HCT116 (cell line): ENCODE data around the gene LDB2. TPM values are rescaled to one million over a fixed set of nuclear protein-coding genes. Genes with fewer than 3 reads are reported as not detected.

Experiments used
- ATAC-seq: fragments of 200-7000 bp; cut with Tn5 transposase; 2 replicates; pipeline ENCODE4 v1.9.1; 2020; ENCODE audit warnings: mild to moderate bottlenecking, moderate library complexity
- BruUV-seq: library from RNA; stranded (reverse); fragments of 400-500 nt; replicated peaks from 2 replicates; lab custom pipeline; 2021; lab: Mats Ljungman, UMichigan
- CTCF ChIA-PET: fragments of 300-600 bp; sonication (Branson Sonifier 250); formaldehyde crosslinking; loops from one replicate; lab custom pipeline; 2021; ENCODE audit warnings: antibody characterized with exemption; lab: Charles Lee
- POLR2A ChIA-PET: fragments of 300-600, 350-600 bp; sonication (Branson Sonifier 250); formaldehyde crosslinking; loops from one replicate; lab custom pipeline; 2021; ENCODE audit warnings: antibody characterized with exemption; lab: Charles Lee
- RAD21 ChIA-PET, 2 experiments: fragments of 300-600 bp; sonication (Branson Sonifier 250); formaldehyde crosslinking; loops; one replicate each; lab custom pipeline; 2023; ENCODE audit warnings: low total read pairs in 2 of 2; ENCODE audit not compliant: uncharacterized antibody in 2 of 2, unreplicated experiment in 2 of 2, low non-redundant PET in 1 of 2; lab: Charles Lee
- DNase-seq: peaks from one replicate; pipeline ENCODE4 v3.0.0-alpha.2; 2010; ENCODE audit warnings: low read depth, low spot score
- H2AFZ ChIP-seq: fragments of 200-600 bp; shearing (Covaris generic), sonication (generic); 2 replicates; pipeline ENCODE4 v1.6.1; 2017; ENCODE audit warnings: low read depth, mixed run types, mixed read lengths, antibody characterized with exemption, low read length; ENCODE audit not compliant: poor library complexity, severe bottlenecking
- H3K27ac ChIP-seq: 2 replicates; pipeline ENCODE4 v1.5.1; 2012; ENCODE audit warnings: low read depth, low read length
- H3K27me3 ChIP-seq: fragments of 200-600 bp; sonication (generic); 2 replicates; pipeline ENCODE4 v1.6.1; 2016; ENCODE audit warnings: mixed run types, low read length, mixed read lengths; ENCODE audit not compliant: insufficient read depth
- H3K36me3 ChIP-seq, 2 experiments: fragments of 200-500 bp in 1 of 2; fragments of 200-600 bp in 1 of 2; sonication (Bioruptor generic) in 1 of 2; sonication (generic) in 1 of 2; 2 replicates each; pipeline versions ENCODE4 v1.5.1 to v1.6.1; 2014 to 2016; ENCODE audit warnings: low read length in 2 of 2, inconsistent platforms in 1 of 2, mixed read lengths in 1 of 2, mixed run types in 1 of 2; ENCODE audit not compliant: insufficient read depth in 2 of 2, control insufficient read depth in 1 of 2
- H3K4me1 ChIP-seq, 2 experiments: fragments of 200-600 bp in 1 of 2; sonication (generic) in 1 of 2; 2 replicates each; pipeline versions ENCODE4 v1.5.1 to v1.6.1; 2012 to 2017; ENCODE audit warnings: low read length in 2 of 2, inconsistent platforms in 1 of 2, mild to moderate bottlenecking in 1 of 2, mixed read lengths in 1 of 2, mixed run types in 1 of 2, moderate library complexity in 1 of 2; ENCODE audit not compliant: insufficient read depth in 2 of 2, control insufficient read depth in 1 of 2
- H3K4me2 ChIP-seq: fragments of 200-600 bp; sonication (generic); 2 replicates; pipeline ENCODE4 v1.6.1; 2017; ENCODE audit warnings: mixed run types, low read length, mixed read lengths
- H3K4me3 ChIP-seq, 2 experiments: fragments of 200-600 bp in 1 of 2; sonication (generic) in 1 of 2; replicated peaks in 1 of 2; 2 replicates each; pipeline ENCODE4 v1.5.1; 2011 to 2016; ENCODE audit warnings: low read length in 2 of 2, control low read depth in 1 of 2, low read depth in 1 of 2, mild to moderate bottlenecking in 1 of 2, mixed read lengths in 1 of 2, mixed run types in 1 of 2
- H3K79me2 ChIP-seq: fragments of 200-600 bp; sonication (generic); 2 replicates; pipeline ENCODE4 v1.6.1; 2017; ENCODE audit warnings: mild to moderate bottlenecking, mixed run types, low read length, moderate library complexity, mixed read lengths; ENCODE audit not compliant: insufficient read depth
- H3K9ac ChIP-seq: fragments of 200-600 bp; sonication (generic); 2 replicates; pipeline ENCODE4 v1.6.1; 2016; ENCODE audit warnings: low read length, mixed read lengths
- H3K9me2 ChIP-seq: fragments of 200-600 bp; sonication (generic), shearing (Covaris generic); 2 replicates; pipeline ENCODE4 v1.6.1; 2017; ENCODE audit warnings: mixed run types, mild to moderate bottlenecking, moderate library complexity; ENCODE audit not compliant: insufficient read depth
- H3K9me3 ChIP-seq, 2 experiments: fragments of 200-500 bp in 1 of 2; fragments of 200-600 bp in 1 of 2; sonication (Bioruptor generic) in 1 of 2; sonication (generic) in 1 of 2; 2 replicates each; pipeline ENCODE4 v1.6.1; 2014 to 2017; ENCODE audit warnings: low read length in 2 of 2, mixed read lengths in 2 of 2, inconsistent platforms in 1 of 2, low read depth in 1 of 2, mild to moderate bottlenecking in 1 of 2, mixed run types in 1 of 2, moderate library complexity in 1 of 2; ENCODE audit not compliant: control insufficient read depth in 1 of 2, insufficient read depth in 1 of 2
- H4K20me1 ChIP-seq: fragments of 200-600 bp; sonication (generic), shearing (Covaris generic); 2 replicates; pipeline ENCODE4 v1.6.1; 2017; ENCODE audit warnings: mixed run types, mild to moderate bottlenecking, moderate library complexity; ENCODE audit not compliant: insufficient read depth
- CBX3 ChIP-seq: IDR thresholded peaks from 2 replicates; pipeline ENCODE4 v1.6.1; 2012; ENCODE audit warnings: low read depth
- EZH2 ChIP-seq: fragments of 200-600 bp; sonication (generic); IDR thresholded peaks from 2 replicates; pipeline ENCODE4 v1.6.1; 2017; ENCODE audit warnings: antibody characterized with exemption, mixed run types
- EZH2phosphoT487 ChIP-seq: fragments of 200-600 bp; IDR thresholded peaks from 2 replicates; pipeline ENCODE4 v1.6.1; 2018; ENCODE audit warnings: antibody characterized with exemption, borderline replicate concordance
- FOSL1 ChIP-seq: IDR thresholded peaks from 2 replicates; pipeline ENCODE4 v1.6.1; 2012; ENCODE audit warnings: low read depth
- JUND ChIP-seq: IDR thresholded peaks from 2 replicates; pipeline ENCODE4 v1.6.1; 2012
- POLR2A ChIP-seq: IDR thresholded peaks from 2 replicates; pipeline ENCODE4 v1.7.0; 2011; ENCODE audit warnings: borderline replicate concordance; ENCODE audit not compliant: insufficient read depth, insufficient read length; ENCODE audit errors: extremely low read depth
- POLR2AphosphoS5 ChIP-seq: IDR thresholded peaks from 2 replicates; pipeline ENCODE4 v1.6.1; 2011; ENCODE audit warnings: mild to moderate bottlenecking, low read depth, low read length, moderate library complexity
- SIN3A ChIP-seq: IDR thresholded peaks from 2 replicates; pipeline ENCODE4 v1.6.1; 2012; ENCODE audit warnings: low read depth
- SP1 ChIP-seq: IDR thresholded peaks from 2 replicates; pipeline ENCODE4 v1.6.1; 2012; ENCODE audit warnings: low read depth
- TCF7L2 ChIP-seq: IDR thresholded peaks from 2 replicates; pipeline ENCODE4 v1.7.0; 2011; ENCODE audit warnings: borderline replicate concordance, inconsistent platforms; ENCODE audit not compliant: insufficient read depth, insufficient read length; ENCODE audit errors: extremely low read depth
- YY1 ChIP-seq: IDR thresholded peaks from 2 replicates; pipeline ENCODE4 v1.6.1; 2011; ENCODE audit warnings: low read length, low read depth, moderate library complexity, mild to moderate bottlenecking; ENCODE audit not compliant: insufficient replicate concordance; ENCODE audit errors: extremely low read depth
- ZFX ChIP-seq: fragments of 450-650 bp; IDR thresholded peaks from 2 replicates; pipeline ENCODE4 v1.6.1; 2017
- ZNF274 ChIP-seq: fragments of 200-500 bp; sonication (Bioruptor generic); IDR thresholded peaks from 2 replicates; pipeline ENCODE4 v1.6.1; 2014; ENCODE audit warnings: mild to moderate bottlenecking, low read depth, low read length, inconsistent platforms
- intact Hi-C: fragments of 100-400 bp; cut with micrococcal nuclease; formaldehyde crosslinking; loops from 2 replicates; pipeline ENCODE4 v1.10.0; 2022
- total RNA-seq: library from RNA; stranded (reverse); gene quantifications from one replicate; pipeline ENCODE4 v1.2.1, GENCODE V29; 2021; ENCODE audit not compliant: unreplicated experiment
- TF ChIP-seq, protein P1 (sequence below): IDR thresholded peaks from 2 replicates; pipeline ENCODE4 v1.6.1; 2012; ENCODE audit warnings: low read depth
- TF ChIP-seq, protein P2 (sequence below): IDR thresholded peaks from 2 replicates; pipeline ENCODE4 v1.6.1; 2012

LDB2 gene
- total RNA-seq, 1 experiment from 2014 or later: 0.12 TPM

DNA sequence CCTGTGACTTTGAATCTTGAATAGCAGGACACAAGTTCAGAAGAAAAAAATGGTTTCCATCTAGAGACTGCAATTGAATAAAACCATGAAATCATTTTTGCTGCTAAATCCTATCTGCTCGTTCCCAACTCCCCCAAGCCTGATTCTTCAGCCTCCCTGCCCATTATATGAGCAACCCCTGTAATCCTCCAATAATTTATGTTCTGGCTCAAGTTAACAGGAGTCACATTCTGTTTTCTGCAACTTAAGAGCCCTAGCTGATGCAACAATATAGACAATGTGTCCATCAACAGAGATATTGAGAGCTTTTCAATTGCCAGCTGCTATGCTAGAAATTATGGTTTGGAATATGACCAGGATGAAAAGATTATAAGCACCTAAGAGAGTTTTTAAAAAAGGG lies 84.1 kb downstream of the LDB2 start:
- Histone ChIP-seq H3K9me2 (no peaks in the 10 kb centered on the region), H3K27ac (no peak overlapping the region), H3K27me3 (no peaks in the 10 kb centered on the region)
- CTCF ChIA-PET: no interaction called here
- ATAC-seq (no peak), DNase-seq (no peak)
- no peak for TF ChIP-seq ZNF274
- no peak for TF ChIP-seq EZH2phosphoT487
- TF ChIP-seq POLR2AphosphoS5: no peak
- no peak for TF ChIP-seq JUND
- TF ChIP-seq TCF7L2: no peak
- no peak for TF ChIP-seq SIN3A
- no peak for TF ChIP-seq YY1
- TF ChIP-seq FOSL1: no peak
- TF ChIP-seq SP1: no peak
- TF ChIP-seq, protein P1, sequence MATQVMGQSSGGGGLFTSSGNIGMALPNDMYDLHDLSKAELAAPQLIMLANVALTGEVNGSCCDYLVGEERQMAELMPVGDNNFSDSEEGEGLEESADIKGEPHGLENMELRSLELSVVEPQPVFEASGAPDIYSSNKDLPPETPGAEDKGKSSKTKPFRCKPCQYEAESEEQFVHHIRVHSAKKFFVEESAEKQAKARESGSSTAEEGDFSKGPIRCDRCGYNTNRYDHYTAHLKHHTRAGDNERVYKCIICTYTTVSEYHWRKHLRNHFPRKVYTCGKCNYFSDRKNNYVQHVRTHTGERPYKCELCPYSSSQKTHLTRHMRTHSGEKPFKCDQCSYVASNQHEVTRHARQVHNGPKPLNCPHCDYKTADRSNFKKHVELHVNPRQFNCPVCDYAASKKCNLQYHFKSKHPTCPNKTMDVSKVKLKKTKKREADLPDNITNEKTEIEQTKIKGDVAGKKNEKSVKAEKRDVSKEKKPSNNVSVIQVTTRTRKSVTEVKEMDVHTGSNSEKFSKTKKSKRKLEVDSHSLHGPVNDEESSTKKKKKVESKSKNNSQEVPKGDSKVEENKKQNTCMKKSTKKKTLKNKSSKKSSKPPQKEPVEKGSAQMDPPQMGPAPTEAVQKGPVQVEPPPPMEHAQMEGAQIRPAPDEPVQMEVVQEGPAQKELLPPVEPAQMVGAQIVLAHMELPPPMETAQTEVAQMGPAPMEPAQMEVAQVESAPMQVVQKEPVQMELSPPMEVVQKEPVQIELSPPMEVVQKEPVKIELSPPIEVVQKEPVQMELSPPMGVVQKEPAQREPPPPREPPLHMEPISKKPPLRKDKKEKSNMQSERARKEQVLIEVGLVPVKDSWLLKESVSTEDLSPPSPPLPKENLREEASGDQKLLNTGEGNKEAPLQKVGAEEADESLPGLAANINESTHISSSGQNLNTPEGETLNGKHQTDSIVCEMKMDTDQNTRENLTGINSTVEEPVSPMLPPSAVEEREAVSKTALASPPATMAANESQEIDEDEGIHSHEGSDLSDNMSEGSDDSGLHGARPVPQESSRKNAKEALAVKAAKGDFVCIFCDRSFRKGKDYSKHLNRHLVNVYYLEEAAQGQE: no peak
- TF ChIP-seq ZFX: no peak
- TF ChIP-seq, protein P2, sequence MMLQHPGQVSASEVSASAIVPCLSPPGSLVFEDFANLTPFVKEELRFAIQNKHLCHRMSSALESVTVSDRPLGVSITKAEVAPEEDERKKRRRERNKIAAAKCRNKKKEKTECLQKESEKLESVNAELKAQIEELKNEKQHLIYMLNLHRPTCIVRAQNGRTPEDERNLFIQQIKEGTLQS: no peak
- no peak for TF ChIP-seq CBX3
- no peak for TF ChIP-seq POLR2A
- TF ChIP-seq EZH2: no peak
- TF ChIP-seq, all 23 proteins: peak for 0
- H2AFZ ChIP-seq: no peak overlapping the region
- RAD21 ChIA-PET: no interaction called here
- no peaks in the 10 kb centered on the region for H3K9me3 ChIP-seq
- H3K9ac ChIP-seq: no peak overlapping the region
- no peak overlapping the region for H3K4me3 ChIP-seq
- POLR2A ChIA-PET: no interaction called here
- no peaks in the 10 kb centered on the region for H3K79me2 ChIP-seq
- H4K20me1 ChIP-seq: no peaks in the 10 kb centered on the region
- no peaks in the 10 kb centered on the region for H3K4me1 ChIP-seq
- no peaks in the 10 kb centered on the region for H3K36me3 ChIP-seq
- no TSS peak for BruUV-seq
- intact Hi-C loops: no loop called here
- no peak overlapping the region for H3K4me2 ChIP-seq
